K562 (cell line): Measurements from ENCODE around the gene SCYL1. TPM values are rescaled to one million over a fixed set of nuclear protein-coding genes. Genes with fewer than 3 reads are reported as not detected.

ENCODE experiments used
- EGR1 ChIP-seq: fragments of 450-650 bp; conservative IDR thresholded peaks from 2 replicates; pipeline ENCODE4 v1.6.1; 2017; ENCODE audit warnings: mild to moderate bottlenecking
- JUN ChIP-seq, 2 experiments: sonication (generic) in 1 of 2; formaldehyde crosslinking in 1 of 2; IDR thresholded peaks; 2 replicates each; pipeline versions ENCODE4 v1.6.1 to v1.8.0; 2012 to 2022; ENCODE audit warnings: borderline replicate concordance in 2 of 2, mild to moderate bottlenecking in 2 of 2, improper control_type of control experiment in 1 of 2, low read depth in 1 of 2, low read length in 1 of 2, missing genetic modification reagents in 1 of 2
- NFATC3 ChIP-seq: fragments of 450-650 bp; IDR thresholded peaks from 2 replicates; pipeline ENCODE4 v1.6.1; 2017; ENCODE audit warnings: mild to moderate bottlenecking
- NUFIP1 ChIP-seq: fragments of 450-650 bp; IDR thresholded peaks from 2 replicates; pipeline ENCODE4 v1.6.1; 2018; ENCODE audit not compliant: partially characterized antibody
- OTX1 ChIP-seq: fragments of 450-650 bp; formaldehyde crosslinking; IDR thresholded peaks from 2 replicates; pipeline ENCODE4 v1.4.0; 2022; ENCODE audit warnings: mild to moderate bottlenecking
- SETDB1 ChIP-seq: IDR thresholded peaks from one replicate; pipeline ENCODE4 v1.6.1; 2012; ENCODE audit warnings: low read length, control low read depth, inconsistent platforms
- SNRNP70 ChIP-seq: fragments of 200-400 bp; formaldehyde crosslinking; optimal IDR thresholded peaks from 2 replicates; pipeline ENCODE3; 2017; ENCODE audit warnings: low read depth, low read length
- polyA plus RNA-seq, 8 experiments: library from polyadenylated mRNA; depleted of rRNA in 4 of 8; stranded (reverse) in 5 of 8; unstranded in 3 of 8; fragments of >200 nt; fragmentation: Nextera tagmentation in 2 of 8; fragmentation: Illumina TruSeq in 1 of 8; extraction: Ambion mirVana in 2 of 8; extraction: Trizol in 1 of 8; gene quantifications; 2 replicates each; pipeline versions ENCODE4 v1.2.1 to v1.2.3, GENCODE V29; 2011 to 2014; ENCODE audit warnings: inconsistent platforms in 1 of 8, missing spikeins in 1 of 8
- total RNA-seq, 7 experiments: library from RNA; depleted of rRNA in 6 of 7; stranded (reverse); fragments of >200 nt in 6 of 7; fragmentation: Illumina TruSeq in 2 of 7; extraction: Trizol in 2 of 7; gene quantifications; 2 replicates each; pipeline versions ENCODE4 v1.2.1 to v1.2.3, GENCODE V29; 2011 to 2021; ENCODE audit warnings: low replicate concordance in 1 of 7
- TF ChIP-seq, protein P1 (sequence below), 2 experiments: fragments of 450-650 bp; IDR thresholded peaks; 2 replicates each; pipeline ENCODE4 v1.6.1; 2016; ENCODE audit warnings: mild to moderate bottlenecking in 2 of 2, borderline replicate concordance in 1 of 2, low read depth in 1 of 2, moderate library complexity in 1 of 2
- TF ChIP-seq, protein P2 (sequence below), 3 experiments: fragments of 200-800 bp in 1 of 3; fragments of 250-450 bp in 1 of 3; fragments of 450-650 bp in 1 of 3; sonication (Bioruptor Pico) in 1 of 3; sonication (Bioruptor generic) in 1 of 3; formaldehyde crosslinking in 1 of 3; IDR thresholded peaks; 2 replicates each; pipeline versions ENCODE4 v1.6.1 to v1.8.0; 2016 to 2022; ENCODE audit warnings: mild to moderate bottlenecking in 2 of 3, missing genetic modification characterization in 2 of 3, missing compliant biosample characterization in 1 of 3, moderate library complexity in 1 of 3
- TF ChIP-seq, protein P3 (sequence below), 2 experiments: fragments of 150-350 bp in 1 of 2; IDR thresholded peaks; 2 replicates each; pipeline ENCODE4 v1.6.1; 2012 to 2016; ENCODE audit warnings: low read depth in 2 of 2, low read length in 2 of 2, mild to moderate bottlenecking in 1 of 2, moderate library complexity in 1 of 2

The SCYL1 gene
- total and polyA plus RNA-seq, 9 of the 15 experiments (the other 6 are each of a cell fraction or from before 2014, with no cell fraction given) = 1.9 to 145 (median 57.6) TPM

DNA sequence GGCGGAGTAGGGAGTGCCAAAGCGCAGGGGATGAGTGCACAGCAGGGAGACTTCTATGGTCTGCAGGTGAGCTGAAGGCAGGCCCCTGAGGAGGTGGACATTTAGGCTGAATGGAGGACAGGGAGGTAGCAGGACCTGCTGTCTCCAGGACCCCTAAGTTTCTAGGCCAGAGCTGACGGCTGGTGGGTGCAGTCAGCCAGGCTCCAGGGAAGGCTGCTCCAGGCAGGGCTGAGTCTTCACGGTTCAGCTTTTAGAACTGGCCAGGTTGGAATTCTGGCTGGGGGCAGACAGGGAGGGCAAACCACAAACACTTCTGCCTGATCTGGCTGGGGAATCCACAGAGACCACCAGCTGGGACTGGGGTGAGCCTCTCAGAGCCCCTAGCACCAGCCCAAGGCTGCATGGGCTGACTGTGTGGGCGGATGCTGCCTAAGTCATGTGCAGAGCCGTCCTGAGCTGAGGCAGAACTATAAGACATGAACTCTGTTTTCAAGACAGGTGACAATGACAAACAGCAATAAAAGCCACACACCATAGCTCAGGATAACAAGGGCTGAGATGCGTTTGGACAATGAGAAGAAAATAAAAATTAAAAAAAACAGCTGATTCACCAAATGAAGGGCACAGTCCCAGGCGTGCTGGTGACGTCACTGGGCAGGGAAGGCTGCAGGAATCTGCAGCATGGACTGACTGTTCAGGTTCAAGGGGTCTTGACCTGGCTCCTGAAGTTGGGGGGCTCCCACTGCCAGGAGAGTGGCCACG is 36.4 kb upstream of the SCYL1 start (continued):
- TF ChIP-seq, protein P1, sequence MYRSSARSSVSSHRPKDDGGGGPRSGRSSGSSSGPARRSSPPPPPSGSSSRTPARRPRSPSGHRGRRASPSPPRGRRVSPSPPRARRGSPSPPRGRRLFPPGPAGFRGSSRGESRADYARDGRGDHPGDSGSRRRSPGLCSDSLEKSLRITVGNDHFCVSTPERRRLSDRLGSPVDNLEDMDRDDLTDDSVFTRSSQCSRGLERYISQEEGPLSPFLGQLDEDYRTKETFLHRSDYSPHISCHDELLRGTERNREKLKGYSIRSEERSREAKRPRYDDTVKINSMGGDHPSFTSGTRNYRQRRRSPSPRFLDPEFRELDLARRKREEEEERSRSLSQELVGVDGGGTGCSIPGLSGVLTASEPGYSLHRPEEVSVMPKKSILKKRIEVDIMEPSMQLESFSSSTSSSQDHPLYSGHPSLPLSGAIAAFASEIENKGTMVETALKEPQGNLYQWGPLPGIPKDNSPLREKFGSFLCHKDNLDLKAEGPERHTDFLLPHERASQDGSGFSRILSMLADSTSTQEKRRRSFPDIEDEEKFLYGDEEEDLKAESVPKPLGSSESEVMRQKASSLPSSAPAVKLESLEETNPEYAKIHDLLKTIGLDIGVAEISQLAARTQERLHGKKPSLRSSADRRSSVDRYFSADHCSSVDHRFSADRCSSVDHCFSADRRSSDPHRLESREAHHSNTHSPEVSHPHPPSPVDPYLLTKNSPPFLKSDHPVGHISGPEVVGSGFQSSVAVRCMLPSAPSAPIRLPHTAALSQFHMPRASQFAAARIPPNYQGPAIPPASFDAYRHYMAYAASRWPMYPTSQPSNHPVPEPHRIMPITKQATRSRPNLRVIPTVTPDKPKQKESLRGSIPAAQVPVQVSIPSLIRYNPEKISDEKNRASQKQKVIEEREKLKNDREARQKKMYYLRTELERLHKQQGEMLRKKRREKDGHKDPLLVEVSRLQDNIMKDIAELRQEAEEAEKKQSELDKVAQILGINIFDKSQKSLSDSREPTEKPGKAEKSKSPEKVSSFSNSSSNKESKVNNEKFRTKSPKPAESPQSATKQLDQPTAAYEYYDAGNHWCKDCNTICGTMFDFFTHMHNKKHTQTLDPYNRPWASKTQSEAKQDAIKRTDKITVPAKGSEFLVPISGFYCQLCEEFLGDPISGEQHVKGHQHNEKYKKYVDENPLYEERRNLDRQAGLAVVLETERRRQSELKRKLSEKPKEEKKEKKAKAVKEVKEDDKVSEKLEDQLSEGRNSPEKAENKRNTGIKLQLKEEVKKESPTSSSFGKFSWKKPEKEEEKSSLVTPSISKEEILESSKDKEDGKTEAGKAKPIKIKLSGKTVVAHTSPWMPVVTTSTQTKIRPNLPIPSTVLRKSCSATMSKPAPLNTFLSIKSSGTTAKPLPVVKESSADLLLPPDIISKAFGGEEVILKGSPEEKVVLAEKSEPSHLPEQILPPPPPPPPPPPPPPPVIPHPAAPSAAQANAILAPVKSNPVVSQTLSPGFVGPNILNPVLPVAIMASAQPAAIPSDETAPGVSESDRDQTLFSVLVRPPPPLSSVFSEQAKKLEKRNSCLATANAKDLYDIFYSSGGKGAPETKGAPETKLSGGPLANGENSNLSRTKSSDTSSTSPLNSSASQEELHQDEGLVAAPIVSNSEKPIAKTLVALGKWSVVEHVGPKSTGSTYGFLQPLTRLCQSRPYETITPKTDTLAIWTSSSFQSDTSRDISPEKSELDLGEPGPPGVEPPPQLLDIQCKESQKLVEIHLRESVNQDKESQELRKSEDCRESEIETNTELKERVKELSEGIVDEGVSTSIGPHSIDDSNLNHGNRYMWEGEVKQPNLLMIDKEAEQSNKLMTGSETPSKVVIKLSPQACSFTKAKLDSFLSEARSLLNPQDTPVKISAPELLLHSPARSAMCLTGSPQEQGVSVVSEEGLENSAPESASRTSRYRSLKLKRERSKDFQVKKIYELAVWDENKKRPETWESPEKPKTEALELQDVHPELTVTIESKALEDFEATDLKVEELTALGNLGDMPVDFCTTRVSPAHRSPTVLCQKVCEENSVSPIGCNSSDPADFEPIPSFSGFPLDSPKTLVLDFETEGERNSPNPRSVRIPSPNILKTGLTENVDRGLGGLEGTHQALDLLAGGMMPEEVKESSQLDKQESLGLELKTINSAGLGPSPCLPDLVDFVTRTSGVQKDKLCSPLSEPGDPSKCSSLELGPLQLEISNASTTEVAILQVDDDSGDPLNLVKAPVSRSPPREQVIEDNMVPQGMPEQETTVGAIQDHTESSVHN (IDR thresholded peaks at IDR 0.05; ENCODE audit: borderline replicate concordance in 1 of 2, low read depth in 1 of 2) = no peak
- TF ChIP-seq NFATC3 (no peak), SNRNP70 (no peak), OTX1 (CRISPR knock-in tag) (no peak), JUN (IDR thresholded peaks at IDR 0.05; ENCODE audit: borderline replicate concordance, low read depth, low read length) (peak; percentile 57; the same call in 1 of the 2 replicates), JUN (CRISPR knock-in tag; IDR thresholded peaks at IDR 0.05; ENCODE audit: borderline replicate concordance) (no peak), SETDB1 (no peak), EGR1 (peak; percentile 88), NUFIP1 (no peak)
- TF ChIP-seq, protein P2, sequence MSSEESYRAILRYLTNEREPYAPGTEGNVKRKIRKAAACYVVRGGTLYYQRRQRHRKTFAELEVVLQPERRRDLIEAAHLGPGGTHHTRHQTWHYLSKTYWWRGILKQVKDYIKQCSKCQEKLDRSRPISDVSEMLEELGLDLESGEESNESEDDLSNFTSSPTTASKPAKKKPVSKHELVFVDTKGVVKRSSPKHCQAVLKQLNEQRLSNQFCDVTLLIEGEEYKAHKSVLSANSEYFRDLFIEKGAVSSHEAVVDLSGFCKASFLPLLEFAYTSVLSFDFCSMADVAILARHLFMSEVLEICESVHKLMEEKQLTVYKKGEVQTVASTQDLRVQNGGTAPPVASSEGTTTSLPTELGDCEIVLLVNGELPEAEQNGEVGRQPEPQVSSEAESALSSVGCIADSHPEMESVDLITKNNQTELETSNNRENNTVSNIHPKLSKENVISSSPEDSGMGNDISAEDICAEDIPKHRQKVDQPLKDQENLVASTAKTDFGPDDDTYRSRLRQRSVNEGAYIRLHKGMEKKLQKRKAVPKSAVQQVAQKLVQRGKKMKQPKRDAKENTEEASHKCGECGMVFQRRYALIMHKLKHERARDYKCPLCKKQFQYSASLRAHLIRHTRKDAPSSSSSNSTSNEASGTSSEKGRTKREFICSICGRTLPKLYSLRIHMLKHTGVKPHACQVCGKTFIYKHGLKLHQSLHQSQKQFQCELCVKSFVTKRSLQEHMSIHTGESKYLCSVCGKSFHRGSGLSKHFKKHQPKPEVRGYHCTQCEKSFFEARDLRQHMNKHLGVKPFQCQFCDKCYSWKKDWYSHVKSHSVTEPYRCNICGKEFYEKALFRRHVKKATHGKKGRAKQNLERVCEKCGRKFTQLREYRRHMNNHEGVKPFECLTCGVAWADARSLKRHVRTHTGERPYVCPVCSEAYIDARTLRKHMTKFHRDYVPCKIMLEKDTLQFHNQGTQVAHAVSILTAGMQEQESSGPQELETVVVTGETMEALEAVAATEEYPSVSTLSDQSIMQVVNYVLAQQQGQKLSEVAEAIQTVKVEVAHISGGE (CRISPR knock-in tag; IDR thresholded peaks at IDR 0.05) = no peak
- TF ChIP-seq, protein P3, sequence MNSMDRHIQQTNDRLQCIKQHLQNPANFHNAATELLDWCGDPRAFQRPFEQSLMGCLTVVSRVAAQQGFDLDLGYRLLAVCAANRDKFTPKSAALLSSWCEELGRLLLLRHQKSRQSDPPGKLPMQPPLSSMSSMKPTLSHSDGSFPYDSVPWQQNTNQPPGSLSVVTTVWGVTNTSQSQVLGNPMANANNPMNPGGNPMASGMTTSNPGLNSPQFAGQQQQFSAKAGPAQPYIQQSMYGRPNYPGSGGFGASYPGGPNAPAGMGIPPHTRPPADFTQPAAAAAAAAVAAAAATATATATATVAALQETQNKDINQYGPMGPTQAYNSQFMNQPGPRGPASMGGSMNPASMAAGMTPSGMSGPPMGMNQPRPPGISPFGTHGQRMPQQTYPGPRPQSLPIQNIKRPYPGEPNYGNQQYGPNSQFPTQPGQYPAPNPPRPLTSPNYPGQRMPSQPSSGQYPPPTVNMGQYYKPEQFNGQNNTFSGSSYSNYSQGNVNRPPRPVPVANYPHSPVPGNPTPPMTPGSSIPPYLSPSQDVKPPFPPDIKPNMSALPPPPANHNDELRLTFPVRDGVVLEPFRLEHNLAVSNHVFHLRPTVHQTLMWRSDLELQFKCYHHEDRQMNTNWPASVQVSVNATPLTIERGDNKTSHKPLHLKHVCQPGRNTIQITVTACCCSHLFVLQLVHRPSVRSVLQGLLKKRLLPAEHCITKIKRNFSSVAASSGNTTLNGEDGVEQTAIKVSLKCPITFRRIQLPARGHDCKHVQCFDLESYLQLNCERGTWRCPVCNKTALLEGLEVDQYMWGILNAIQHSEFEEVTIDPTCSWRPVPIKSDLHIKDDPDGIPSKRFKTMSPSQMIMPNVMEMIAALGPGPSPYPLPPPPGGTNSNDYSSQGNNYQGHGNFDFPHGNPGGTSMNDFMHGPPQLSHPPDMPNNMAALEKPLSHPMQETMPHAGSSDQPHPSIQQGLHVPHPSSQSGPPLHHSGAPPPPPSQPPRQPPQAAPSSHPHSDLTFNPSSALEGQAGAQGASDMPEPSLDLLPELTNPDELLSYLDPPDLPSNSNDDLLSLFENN (IDR thresholded peaks at IDR 0.05; ENCODE audit: low read depth in 2 of 2, low read length in 2 of 2) = no peak
